Transverse colon (tissue), 4 donors: ENCODE results near the gene LRRC49. TPM values are rescaled to one million over a fixed set of nuclear protein-coding genes. Genes with fewer than 3 reads are reported as not detected.

Experiments
- DNase-seq: peaks from one replicate; pipeline ENCODE4 v3.0.0-alpha.2; 2019
- H3K27ac ChIP-seq, 4 donors: fragments of 200-600 bp; sonication (generic); 2 replicates each; pipeline ENCODE4 v1.5.1; 2016 to 2018; ENCODE audit warnings: inconsistent platforms in 4 of 4
- H3K27me3 ChIP-seq: fragments of 200-600 bp; sonication (generic); 2 replicates; pipeline ENCODE4 v1.5.1; 2017; ENCODE audit warnings: inconsistent platforms
- H3K36me3 ChIP-seq, 4 donors: fragments of 200-600 bp; sonication (generic); 2 replicates each; pipeline ENCODE4 v1.5.1; 2017 to 2019; ENCODE audit warnings: inconsistent platforms in 4 of 4
- H3K4me1 ChIP-seq, 4 donors: fragments of 200-600 bp; sonication (generic); 2 replicates each; pipeline ENCODE4 v1.5.1; 2017 to 2020; ENCODE audit warnings: inconsistent platforms in 4 of 4
- H3K4me3 ChIP-seq, 4 donors: fragments of 200-600 bp; sonication (generic); 1 replicate in 1 of 4; 2 replicates in 3 of 4; pipeline versions ENCODE4 v1.5.1 to v1.6.1; 2017 to 2019; ENCODE audit warnings: inconsistent platforms in 4 of 4
- H3K9me3 ChIP-seq, 2 donors: fragments of 200-600 bp; sonication (generic); 2 replicates each; pipeline ENCODE4 v1.5.1; 2017 to 2019; ENCODE audit warnings: inconsistent platforms in 2 of 2
- CTCF ChIP-seq, 5 experiments: fragments of 200-600 bp in 3 of 5; fragments of 450-650 bp in 2 of 5; sonication (generic) in 3 of 5; IDR thresholded peaks; 1 replicate in 2 of 5; 2 replicates in 3 of 5; pipeline ENCODE4 v1.5.1; 2016 to 2017; ENCODE audit warnings: antibody characterized with exemption in 5 of 5, inconsistent platforms in 3 of 5, mild to moderate bottlenecking in 2 of 5, moderate library complexity in 1 of 5
- EP300 ChIP-seq: sonication (generic); formaldehyde crosslinking; IDR thresholded peaks from one replicate; pipeline ENCODE4 v1.6.1; 2017; ENCODE audit warnings: antibody characterized with exemption, low read depth
- POLR2A ChIP-seq: fragments of 450-650 bp; IDR thresholded peaks from one replicate; pipeline ENCODE4 v1.6.1; 2016; ENCODE audit warnings: antibody characterized with exemption, mild to moderate bottlenecking, moderate library complexity
- POLR2AphosphoS5 ChIP-seq, 3 donors: sonication (generic); formaldehyde crosslinking; IDR thresholded peaks; one replicate each; pipeline ENCODE4 v1.6.1; 2016; ENCODE audit warnings: antibody characterized with exemption in 3 of 3
- WGBS, 2 donors: methylation state at CpG; one replicate each; pipeline ENCODE4 v1.1.5; 2018; ENCODE audit warnings: low coverage in 1 of 2; 5-methylcytosine and 5-hydroxymethylcytosine counted together
- in situ Hi-C, 4 donors: fragments of 200-750 bp; cut with MboI; loops; one replicate each; pipeline versions ENCODE4 v1.15.0 to v1.15.1; 2017; ENCODE audit warnings: low sequenced_read_pairs in 3 of 4, low pct_ligation_motif_present in 1 of 4, low pct_unique_long_range_greater_than_20kb in 1 of 4
- intact Hi-C: fragments of 100-400 bp; cut with DNase I; formaldehyde crosslinking; loops from one replicate; pipeline ENCODE4 v1.15.1; 2023; ENCODE audit warnings: low total_unique reads
- total RNA-seq, 4 donors: library from RNA; depleted of rRNA; stranded (reverse); fragments of >200 nt; gene quantifications; one replicate each; pipeline ENCODE4 v1.1.0, GENCODE V29; 2016

Gene LRRC49
- total RNA-seq, 4 donors from 2014 or later, result 2.2 to 5.2 (median 4.8) TPM; not detected in 1

GRCh38 chr15:70882361-70882760 is 10.3 kb upstream of the LRRC49 start:
- Histone ChIP-seq H3K36me3 (no peaks in the 10 kb centered on the region), H3K9me3 (no peaks in the 10 kb centered on the region), H3K4me3 (no peak overlapping the region), H3K4me1 (no peaks in the 10 kb centered on the region), H3K27me3 (no peaks in the 10 kb centered on the region), H3K27ac (no peak overlapping the region)
- WGBS, 2 donors, result 77 to 81% methylated on average over 2 of the region's 2 CpGs
- DNase-seq, result no peak
- in situ Hi-C loops (no loop called here), intact Hi-C loops (no loop called here)
- TF ChIP-seq POLR2AphosphoS5 (IDR thresholded peaks at IDR 0.05) (no peak), EP300 (no peak), CTCF (IDR thresholded peaks at IDR 0.05) (no peak)

DNA sequence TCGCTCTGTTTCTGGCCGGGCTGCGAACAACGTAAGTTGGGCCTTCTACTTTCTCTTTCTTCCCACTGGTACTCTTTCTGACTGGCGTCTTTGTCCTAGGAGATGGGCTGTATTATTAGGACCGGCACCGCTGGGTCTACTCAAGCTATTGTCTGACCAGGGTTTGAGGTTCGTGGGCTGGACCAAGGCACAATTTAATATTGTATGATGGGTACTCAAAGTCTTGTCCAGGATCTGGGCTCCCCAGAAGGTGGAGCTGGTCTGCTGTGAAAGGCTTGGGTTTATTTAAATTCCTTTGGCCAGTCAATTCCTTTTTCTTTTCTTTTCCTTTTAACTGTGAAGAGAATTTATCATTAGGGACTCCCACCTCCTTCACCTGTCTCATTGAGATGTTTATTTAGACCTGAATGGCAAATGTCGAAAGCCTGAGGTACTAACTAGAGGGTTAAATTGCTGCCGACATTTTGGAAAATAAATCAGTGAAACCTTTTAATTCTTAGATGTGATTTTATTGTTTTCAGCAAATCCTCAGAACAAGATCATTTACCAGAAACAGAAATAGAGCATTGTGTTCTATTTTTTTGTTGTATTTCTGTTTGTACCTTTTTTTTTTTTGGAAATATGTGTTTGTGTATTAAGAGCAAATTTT is 410 bp downstream of the LRRC49 start:
- in situ Hi-C loops, result no loop called here
- H3K36me3 ChIP-seq, result no peaks in the 10 kb centered on the region
- H3K9me3 ChIP-seq, result no peaks in the 10 kb centered on the region
- WGBS, 2 donors, result 5 to 7% methylated on average over 10 of the region's 10 CpGs
- DNase-seq, result peak; percentile 35
- peak overlapping the region; percentile 64 to 81 (median 76) for H3K4me3 ChIP-seq
- peak overlapping the region; percentile 78 to 87 (median 84) for H3K27ac ChIP-seq
- peaks cover 3 to 22% (median 8%) of the 10 kb centered on the region in 4 donors for H3K4me1 ChIP-seq
- TF ChIP-seq EP300 (no peak), CTCF (IDR thresholded peaks at IDR 0.05) (peak; percentile 20 to 39 (median 37)), POLR2A (no peak), POLR2AphosphoS5 (IDR thresholded peaks at IDR 0.05) (no peak)
- intact Hi-C loops, result no loop called here
- H3K27me3 ChIP-seq, result no peaks in the 10 kb centered on the region

DNA sequence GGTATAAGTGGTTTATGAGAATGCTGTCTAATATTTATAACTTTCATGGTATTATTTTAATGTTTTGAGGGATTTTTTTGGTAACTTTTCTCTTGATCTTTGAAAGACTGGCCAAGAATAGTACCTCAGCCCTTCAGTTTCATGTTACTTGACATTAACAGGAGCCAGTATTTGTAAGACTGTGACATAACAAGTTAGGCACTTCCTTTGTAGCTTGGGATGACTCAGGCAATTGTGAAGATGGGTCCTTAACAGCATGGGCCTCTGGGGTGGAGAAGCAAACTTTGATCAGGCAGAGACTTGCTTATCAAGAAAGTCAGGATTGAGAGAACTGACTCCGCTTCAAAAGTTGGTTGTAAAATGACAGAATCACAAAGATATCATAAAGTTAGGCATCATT is 9.5 kb downstream of the LRRC49 start:
- Histone ChIP-seq H3K4me3 (no peak overlapping the region), H3K27ac (no peak overlapping the region), H3K36me3 (peaks cover 0 to 11% (median 0%) of the 10 kb centered on the region in 4 donors), H3K4me1 (peaks cover 0 to 6% (median 0%) of the 10 kb centered on the region in 4 donors), H3K9me3 (no peaks in the 10 kb centered on the region), H3K27me3 (no peaks in the 10 kb centered on the region)
- no peak for TF ChIP-seq EP300
- TF ChIP-seq POLR2A, result no peak
- TF ChIP-seq POLR2AphosphoS5 (IDR thresholded peaks at IDR 0.05), result no peak
- TF ChIP-seq CTCF (IDR thresholded peaks at IDR 0.05), result no peak
- WGBS, 2 donors, result 61 to 71% methylated on average over 1 of the region's 1 CpG
- peak; percentile 30 for DNase-seq
- intact Hi-C loops (no loop called here), in situ Hi-C loops (no loop called here)

DNA sequence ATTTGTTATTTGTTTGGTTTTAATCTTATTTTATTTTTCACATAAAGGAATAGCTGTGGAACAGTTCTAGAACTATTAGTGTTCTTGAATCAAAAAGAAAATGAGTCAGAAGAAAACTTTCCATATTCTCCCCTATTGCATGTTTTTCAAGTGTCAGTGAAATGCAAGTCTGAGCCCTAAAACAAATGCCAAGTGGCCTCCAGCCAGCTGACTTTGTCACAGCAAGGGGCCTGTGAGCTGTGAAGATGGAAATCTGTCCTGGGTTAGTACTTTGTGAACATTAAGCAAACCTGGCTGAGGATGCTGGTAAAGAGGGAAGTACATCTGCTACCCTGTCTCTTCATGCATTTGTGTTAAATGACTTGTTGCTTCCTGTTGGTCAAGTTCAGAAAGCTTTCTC is 14.2 kb downstream of the LRRC49 start:
- intact Hi-C loops (no loop called here), in situ Hi-C loops (no loop called here)
- Histone ChIP-seq H3K4me1 (peaks cover 0 to 6% (median 0%) of the 10 kb centered on the region in 4 donors), H3K4me3 (no peak overlapping the region), H3K27me3 (no peaks in the 10 kb centered on the region), H3K36me3 (peaks cover 0 to 17% (median 2%) of the 10 kb centered on the region in 4 donors), H3K27ac (no peak overlapping the region), H3K9me3 (peaks cover 9 to 13% of the 10 kb centered on the region in 2 donors)
- TF ChIP-seq POLR2A (no peak), EP300 (no peak), POLR2AphosphoS5 (IDR thresholded peaks at IDR 0.05) (no peak), CTCF (IDR thresholded peaks at IDR 0.05) (no peak)
- no peak for DNase-seq
